Peyer's patch (tissue), 4 donors: ENCODE results near the gene HSD17B2.

ENCODE experiments used
- POLR2A ChIP-seq, 2 donors: fragments of 450-650 bp; IDR thresholded peaks; one replicate each; pipeline ENCODE4 v1.5.1; 2017; ENCODE audit warnings: antibody characterized with exemption in 2 of 2, mild to moderate bottlenecking in 2 of 2, moderate library complexity in 2 of 2
- TF ChIP-seq, protein P1 (sequence below), 6 experiments: fragments of 450-650 bp in 4 of 6; fragments of 200-600 bp in 2 of 6; sonication (generic) in 1 of 6; IDR thresholded peaks; one replicate each; pipeline ENCODE4 v1.5.1; 2017 to 2019; ENCODE audit warnings: antibody characterized with exemption in 6 of 6, mild to moderate bottlenecking in 3 of 6, moderate library complexity in 1 of 6

DNA sequence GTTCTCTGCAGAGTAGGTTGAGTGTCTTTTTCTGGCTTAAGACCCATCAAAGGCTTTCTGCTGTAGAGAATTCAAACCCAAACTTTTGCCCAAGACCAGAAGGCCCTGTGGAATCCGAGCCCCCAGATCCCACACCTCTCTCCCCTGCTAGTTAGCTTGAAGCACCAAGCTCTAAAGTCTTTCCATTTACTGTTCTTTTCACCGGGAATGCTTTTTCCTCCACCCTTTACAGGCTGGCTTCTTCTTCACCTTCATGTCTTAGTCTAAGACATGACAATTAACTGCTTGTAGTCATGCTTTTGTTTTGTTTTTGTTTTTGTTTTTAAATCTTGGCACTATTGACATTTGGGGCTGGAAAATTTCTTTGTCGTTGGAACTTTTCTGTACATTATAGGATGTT lies 15.5 kb downstream of the HSD17B2 start:
- TF ChIP-seq, protein P1, sequence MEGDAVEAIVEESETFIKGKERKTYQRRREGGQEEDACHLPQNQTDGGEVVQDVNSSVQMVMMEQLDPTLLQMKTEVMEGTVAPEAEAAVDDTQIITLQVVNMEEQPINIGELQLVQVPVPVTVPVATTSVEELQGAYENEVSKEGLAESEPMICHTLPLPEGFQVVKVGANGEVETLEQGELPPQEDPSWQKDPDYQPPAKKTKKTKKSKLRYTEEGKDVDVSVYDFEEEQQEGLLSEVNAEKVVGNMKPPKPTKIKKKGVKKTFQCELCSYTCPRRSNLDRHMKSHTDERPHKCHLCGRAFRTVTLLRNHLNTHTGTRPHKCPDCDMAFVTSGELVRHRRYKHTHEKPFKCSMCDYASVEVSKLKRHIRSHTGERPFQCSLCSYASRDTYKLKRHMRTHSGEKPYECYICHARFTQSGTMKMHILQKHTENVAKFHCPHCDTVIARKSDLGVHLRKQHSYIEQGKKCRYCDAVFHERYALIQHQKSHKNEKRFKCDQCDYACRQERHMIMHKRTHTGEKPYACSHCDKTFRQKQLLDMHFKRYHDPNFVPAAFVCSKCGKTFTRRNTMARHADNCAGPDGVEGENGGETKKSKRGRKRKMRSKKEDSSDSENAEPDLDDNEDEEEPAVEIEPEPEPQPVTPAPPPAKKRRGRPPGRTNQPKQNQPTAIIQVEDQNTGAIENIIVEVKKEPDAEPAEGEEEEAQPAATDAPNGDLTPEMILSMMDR (IDR thresholded peaks at IDR 0.05), result no peak
- no peak for TF ChIP-seq POLR2A (IDR thresholded peaks at IDR 0.05)
